Stomach (tissue), 4 donors: ENCODE results near the gene SORCS3.

Experiments
- EP300 ChIP-seq: sonication (generic); formaldehyde crosslinking; IDR thresholded peaks from one replicate; pipeline ENCODE4 v1.6.1; 2017; ENCODE audit warnings: antibody characterized with exemption
- POLR2A ChIP-seq, 4 donors: fragments of 450-650 bp; IDR thresholded peaks; one replicate each; pipeline ENCODE4 v1.6.1; 2016; ENCODE audit warnings: antibody characterized with exemption in 4 of 4, control low read depth in 2 of 4, mild to moderate bottlenecking in 1 of 4, moderate library complexity in 1 of 4
- POLR2AphosphoS5 ChIP-seq, 3 donors: sonication (generic); formaldehyde crosslinking; IDR thresholded peaks; one replicate each; pipeline ENCODE4 v1.6.1; 2016; ENCODE audit warnings: antibody characterized with exemption in 3 of 3
- TF ChIP-seq, protein P1 (sequence below), 7 experiments: fragments of 450-650 bp in 4 of 7; fragments of 200-600 bp in 3 of 7; sonication (generic) in 3 of 7; IDR thresholded peaks; one replicate each; pipeline ENCODE4 v1.5.1; 2016 to 2019; ENCODE audit warnings: antibody characterized with exemption in 7 of 7, control low read depth in 2 of 7, mild to moderate bottlenecking in 1 of 7

DNA sequence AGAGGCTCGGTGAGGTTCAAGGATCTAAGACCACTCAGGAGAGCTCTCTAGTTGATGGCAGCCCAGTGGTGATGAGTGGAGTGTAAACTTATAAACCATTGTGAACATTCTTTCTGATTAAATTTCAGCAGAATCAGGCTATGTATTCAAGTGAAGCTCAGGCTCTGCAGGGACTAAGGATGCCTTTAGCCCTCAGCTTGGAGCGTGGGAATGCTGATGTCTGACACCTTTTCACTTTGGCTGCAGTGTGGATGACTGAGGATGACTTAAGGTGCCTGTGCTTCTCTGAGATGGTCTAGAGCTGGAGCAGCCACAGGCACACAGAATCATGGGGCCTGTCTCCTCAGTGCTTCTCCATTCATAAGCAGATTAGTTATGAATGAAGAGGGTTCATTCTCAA, 150.4 kb downstream of the SORCS3 start:
- TF ChIP-seq, protein P1, sequence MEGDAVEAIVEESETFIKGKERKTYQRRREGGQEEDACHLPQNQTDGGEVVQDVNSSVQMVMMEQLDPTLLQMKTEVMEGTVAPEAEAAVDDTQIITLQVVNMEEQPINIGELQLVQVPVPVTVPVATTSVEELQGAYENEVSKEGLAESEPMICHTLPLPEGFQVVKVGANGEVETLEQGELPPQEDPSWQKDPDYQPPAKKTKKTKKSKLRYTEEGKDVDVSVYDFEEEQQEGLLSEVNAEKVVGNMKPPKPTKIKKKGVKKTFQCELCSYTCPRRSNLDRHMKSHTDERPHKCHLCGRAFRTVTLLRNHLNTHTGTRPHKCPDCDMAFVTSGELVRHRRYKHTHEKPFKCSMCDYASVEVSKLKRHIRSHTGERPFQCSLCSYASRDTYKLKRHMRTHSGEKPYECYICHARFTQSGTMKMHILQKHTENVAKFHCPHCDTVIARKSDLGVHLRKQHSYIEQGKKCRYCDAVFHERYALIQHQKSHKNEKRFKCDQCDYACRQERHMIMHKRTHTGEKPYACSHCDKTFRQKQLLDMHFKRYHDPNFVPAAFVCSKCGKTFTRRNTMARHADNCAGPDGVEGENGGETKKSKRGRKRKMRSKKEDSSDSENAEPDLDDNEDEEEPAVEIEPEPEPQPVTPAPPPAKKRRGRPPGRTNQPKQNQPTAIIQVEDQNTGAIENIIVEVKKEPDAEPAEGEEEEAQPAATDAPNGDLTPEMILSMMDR (IDR thresholded peaks at IDR 0.05), result no peak
- TF ChIP-seq POLR2AphosphoS5 (IDR thresholded peaks at IDR 0.05), result no peak
- no peak for TF ChIP-seq POLR2A (IDR thresholded peaks at IDR 0.05)
- no peak for TF ChIP-seq EP300
